HPDE6-E6E7 (cell line): ENCODE results near the gene HOXD9.

Experiments
- DNase-seq: peaks from one replicate; pipeline ENCODE4 v3.0.0; 2011; ENCODE audit warnings: missing footprints; ENCODE audit errors: extremely low spot score

HOXD9 gene

GRCh38 chr2:176137906-176138305 is 15.4 kb downstream of the HOXD9 start:
- DNase-seq: no peak

GRCh38 chr2:176138526-176138922 is 16.0 kb downstream of the HOXD9 start:
- DNase-seq: no peak

- no peak for DNase-seq
Measured at GRCh38 chr2:176138923-176139660, 16.6 kb downstream of the HOXD9 start.

GRCh38 chr2:176139661-176140512 is 17.4 kb downstream of the HOXD9 start:
- DNase-seq: no peak

- DNase-seq: peak; percentile 82
Measured at GRCh38 chr2:176140513-176141317, 18.2 kb downstream of the HOXD9 start.

GRCh38 chr2:176142281-176142680 is 19.8 kb downstream of the HOXD9 start:
- no peak for DNase-seq

GRCh38 chr2:176145085-176145969 is 22.8 kb downstream of the HOXD9 start:
- DNase-seq: no peak

- DNase-seq: no peak
Measured at GRCh38 chr2:176146101-176146500, 23.6 kb downstream of the HOXD9 start.

- no peak for DNase-seq
Measured at GRCh38 chr2:176146645-176147044, 24.1 kb downstream of the HOXD9 start.

GRCh38 chr2:176147210-176147799 is 24.8 kb downstream of the HOXD9 start:
- no peak for DNase-seq

- no peak for DNase-seq
Measured at GRCh38 chr2:176147800-176148496, 25.4 kb downstream of the HOXD9 start.

GRCh38 chr2:176148751-176149421 is 26.4 kb downstream of the HOXD9 start:
- DNase-seq: no peak

GRCh38 chr2:176149481-176149938 is 27.0 kb downstream of the HOXD9 start:
- DNase-seq: no peak

GRCh38 chr2:176149939-176150583 is 27.5 kb downstream of the HOXD9 start:
- no peak for DNase-seq

- no peak for DNase-seq
Measured at GRCh38 chr2:176150584-176151441, 28.3 kb downstream of the HOXD9 start.

- DNase-seq: no peak
Measured at GRCh38 chr2:176151442-176152287, 29.1 kb downstream of the HOXD9 start, which contains the start of gene HOXD4. TSS of gene HOXD4 (plus strand) at chr2:176151550. CDS start at chr2:176151634, 84 bp downstream.
